WTC11 (cell line): ENCODE data around the gene PSMD14.

Experiments used
- CTCF ChIP-seq: fragments of 200-600 bp; IDR thresholded peaks from 2 replicates; pipeline ENCODE4 v1.8.0; 2022; ENCODE audit warnings: antibody characterized with exemption
- ELF4 ChIP-seq: sonication (generic); formaldehyde crosslinking; IDR thresholded peaks from 2 replicates; pipeline ENCODE4 v1.8.1; 2022; ENCODE audit warnings: low read depth, mild to moderate bottlenecking, moderate library complexity, missing genetic modification reagents
- KAT7 ChIP-seq: sonication (generic); formaldehyde crosslinking; IDR thresholded peaks from 2 replicates; pipeline ENCODE4 v1.8.1; 2023; ENCODE audit warnings: missing genetic modification reagents, mild to moderate bottlenecking, borderline replicate concordance
- MAX ChIP-seq: sonication (generic); formaldehyde crosslinking; IDR thresholded peaks from 2 replicates; pipeline ENCODE4 v1.8.0; 2022; ENCODE audit warnings: mild to moderate bottlenecking, missing genetic modification reagents
- MYBL2 ChIP-seq: sonication (generic); formaldehyde crosslinking; IDR thresholded peaks from 2 replicates; pipeline ENCODE4 v1.8.1; 2023; ENCODE audit warnings: mild to moderate bottlenecking, moderate library complexity, missing genetic modification reagents
- NFYB ChIP-seq: sonication (generic); formaldehyde crosslinking; conservative IDR thresholded peaks from 2 replicates; pipeline ENCODE4 v1.8.0; 2022; ENCODE audit warnings: low read depth, missing genetic modification reagents
- USF1 ChIP-seq: sonication (generic); formaldehyde crosslinking; IDR thresholded peaks from 2 replicates; pipeline ENCODE4 v1.8.0; 2022; ENCODE audit warnings: mild to moderate bottlenecking, missing genetic modification reagents
- ZNF232 ChIP-seq: sonication (generic); formaldehyde crosslinking; IDR thresholded peaks from 2 replicates; pipeline ENCODE4 v1.8.0; 2022; ENCODE audit warnings: mild to moderate bottlenecking, missing genetic modification reagents
- TF ChIP-seq, protein P1 (sequence below): sonication (generic); formaldehyde crosslinking; IDR thresholded peaks from 2 replicates; pipeline ENCODE4 v1.8.1; 2022; ENCODE audit warnings: missing genetic modification reagents, borderline replicate concordance

DNA sequence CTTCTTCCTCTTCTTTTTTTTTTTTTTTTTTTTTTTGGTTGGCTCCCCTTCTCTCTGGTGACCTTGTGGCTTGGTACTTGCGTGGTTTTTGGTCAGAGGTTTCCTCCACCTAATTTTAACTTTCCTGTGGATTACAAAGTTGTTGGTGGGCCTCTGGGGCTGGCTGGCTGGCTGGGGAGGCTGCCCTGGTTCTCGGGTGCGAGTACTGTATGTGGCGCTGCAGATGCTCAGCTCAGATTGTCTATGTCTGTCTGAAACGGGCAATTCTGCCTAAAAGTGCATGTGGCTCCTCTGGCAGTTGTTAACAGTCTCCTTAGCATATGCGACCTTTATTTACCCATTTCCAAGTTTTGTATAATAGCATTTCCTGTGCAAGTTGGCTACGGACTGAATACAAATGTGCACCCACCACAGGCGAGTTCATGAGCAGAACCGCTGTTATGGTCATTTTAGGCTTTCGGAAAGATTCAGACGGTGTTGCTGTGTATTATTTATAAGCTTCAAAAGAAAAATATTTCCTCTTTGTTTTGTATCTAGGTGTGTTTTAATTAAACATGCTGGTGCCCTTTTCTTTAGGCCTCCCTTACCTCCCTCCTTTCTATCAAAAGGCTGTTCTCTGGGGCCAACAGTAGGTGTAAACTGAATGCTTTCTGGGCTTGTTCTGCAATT is 112.3 kb downstream of the PSMD14 start:
- TF ChIP-seq CTCF (no peak), MAX (no peak), MYBL2 (CRISPR knock-in tag) (no peak), USF1 (no peak), ELF4 (CRISPR knock-in tag) (no peak), KAT7 (CRISPR knock-in tag) (no peak), NFYB (CRISPR knock-in tag) (no peak), ZNF232 (CRISPR knock-in tag) (no peak)
- TF ChIP-seq, protein P1, sequence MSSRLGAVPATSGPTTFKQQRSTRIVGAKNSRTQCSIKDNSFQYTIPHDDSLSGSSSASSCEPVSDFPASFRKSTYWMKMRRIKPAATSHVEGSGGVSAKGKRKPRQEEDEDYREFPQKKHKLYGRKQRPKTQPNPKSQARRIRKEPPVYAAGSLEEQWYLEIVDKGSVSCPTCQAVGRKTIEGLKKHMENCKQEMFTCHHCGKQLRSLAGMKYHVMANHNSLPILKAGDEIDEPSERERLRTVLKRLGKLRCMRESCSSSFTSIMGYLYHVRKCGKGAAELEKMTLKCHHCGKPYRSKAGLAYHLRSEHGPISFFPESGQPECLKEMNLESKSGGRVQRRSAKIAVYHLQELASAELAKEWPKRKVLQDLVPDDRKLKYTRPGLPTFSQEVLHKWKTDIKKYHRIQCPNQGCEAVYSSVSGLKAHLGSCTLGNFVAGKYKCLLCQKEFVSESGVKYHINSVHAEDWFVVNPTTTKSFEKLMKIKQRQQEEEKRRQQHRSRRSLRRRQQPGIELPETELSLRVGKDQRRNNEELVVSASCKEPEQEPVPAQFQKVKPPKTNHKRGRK (CRISPR knock-in tag): no peak
